HepG2 (cell line): ENCODE data around the gene LHPP. TPM values are rescaled to one million over a fixed set of nuclear protein-coding genes. Genes with fewer than 3 reads are reported as not detected.
A peak's percentile ranks its signal among the peaks of the same experiment; 100 is the strongest.

Source experiments
- CBX2 ChIP-seq, 2 experiments: fragments of 200-600 bp in 1 of 2; sonication (generic); formaldehyde crosslinking in 1 of 2; IDR thresholded peaks; 2 replicates each; pipeline versions ENCODE4 v1.7.0 to v1.8.1; 2018 to 2022; ENCODE audit warnings: low read depth in 2 of 2, low read length in 1 of 2, mild to moderate bottlenecking in 1 of 2, missing genetic modification reagents in 1 of 2
- DPF2 ChIP-seq: sonication (generic); formaldehyde crosslinking; IDR thresholded peaks from 2 replicates; pipeline ENCODE4 v1.4.0; 2020; ENCODE audit warnings: mild to moderate bottlenecking, low read depth, missing genetic modification reagents, borderline replicate concordance
- EEA1 ChIP-seq: sonication (generic); formaldehyde crosslinking; IDR thresholded peaks from 2 replicates; pipeline ENCODE4 v1.5.1; 2020; ENCODE audit warnings: mild to moderate bottlenecking, missing genetic modification reagents, borderline replicate concordance
- FOXK1 ChIP-seq: sonication (generic); formaldehyde crosslinking; IDR thresholded peaks from 2 replicates; pipeline ENCODE4 v1.4.0; 2020; ENCODE audit warnings: low read depth, missing genetic modification reagents, borderline replicate concordance
- GFI1 ChIP-seq: sonication (generic); formaldehyde crosslinking; IDR thresholded peaks from 2 replicates; pipeline ENCODE4 v1.5.0; 2020; ENCODE audit warnings: missing genetic modification reagents, mild to moderate bottlenecking, borderline replicate concordance
- ISX ChIP-seq: sonication (generic); formaldehyde crosslinking; conservative IDR thresholded peaks from 2 replicates; pipeline ENCODE4 v1.5.0; 2020; ENCODE audit warnings: missing genetic modification reagents
- MAFF ChIP-seq: IDR thresholded peaks from 2 replicates; pipeline ENCODE4 v1.6.1; 2011; ENCODE audit warnings: low read depth, low read length, improper control_type of control experiment
- MAX ChIP-seq: IDR thresholded peaks from 2 replicates; pipeline ENCODE4 v1.6.1; 2012; ENCODE audit warnings: inconsistent platforms
- NCOA1 ChIP-seq: sonication (generic); formaldehyde crosslinking; IDR thresholded peaks from 2 replicates; pipeline ENCODE4 v1.9.0; 2021; ENCODE audit warnings: missing genetic modification reagents
- NR1H2 ChIP-seq: sonication (generic); formaldehyde crosslinking; IDR thresholded peaks from 2 replicates; pipeline ENCODE4 v1.8.1; 2022; ENCODE audit warnings: low read depth, missing genetic modification reagents, borderline replicate concordance
- RCOR2 ChIP-seq: IDR thresholded peaks from 2 replicates; pipeline ENCODE4 v1.6.1; 2016; ENCODE audit warnings: missing biosample characterization, missing genetic modification reagents
- RFXANK ChIP-seq: IDR thresholded peaks from 2 replicates; pipeline ENCODE4 v1.6.1; 2016
- SMAD9 ChIP-seq: sonication (generic); formaldehyde crosslinking; IDR thresholded peaks from 2 replicates; pipeline ENCODE4 v1.5.1; 2020; ENCODE audit warnings: mild to moderate bottlenecking, missing genetic modification reagents
- SMARCC2 ChIP-seq: fragments of 450-650 bp; IDR thresholded peaks from 2 replicates; pipeline ENCODE4 v1.6.1; 2017; ENCODE audit warnings: antibody characterized with exemption, mild to moderate bottlenecking
- SP4 ChIP-seq: sonication (generic); formaldehyde crosslinking; IDR thresholded peaks from 2 replicates; pipeline ENCODE4 v1.8.1; 2023; ENCODE audit warnings: mild to moderate bottlenecking, missing genetic modification reagents
- STAG1 ChIP-seq: sonication (generic); formaldehyde crosslinking; IDR thresholded peaks from 2 replicates; pipeline ENCODE4 v1.4.0; 2020; ENCODE audit warnings: missing genetic modification reagents
- U2AF2 ChIP-seq: fragments of 200-400 bp; formaldehyde crosslinking; IDR thresholded peaks from 2 replicates; pipeline ENCODE4 v1.6.1; 2017; ENCODE audit warnings: low read depth, mild to moderate bottlenecking, low read length
- YY1 ChIP-seq: IDR thresholded peaks from 2 replicates; pipeline ENCODE4 v1.6.1; 2011; ENCODE audit warnings: low read length, low read depth, moderate library complexity, mild to moderate bottlenecking; ENCODE audit not compliant: insufficient read depth, insufficient replicate concordance
- ZEB1 ChIP-seq: IDR thresholded peaks from 2 replicates; pipeline ENCODE4 v1.6.1; 2012; ENCODE audit warnings: mild to moderate bottlenecking, low read depth, inconsistent platforms; ENCODE audit not compliant: insufficient replicate concordance
- ZFYVE20 ChIP-seq: sonication (generic); formaldehyde crosslinking; IDR thresholded peaks from 2 replicates; pipeline ENCODE4 v1.8.0; 2023; ENCODE audit warnings: low read depth, mild to moderate bottlenecking, moderate library complexity, missing genetic modification reagents, borderline replicate concordance
- ZNF101 ChIP-seq: sonication (generic); formaldehyde crosslinking; IDR thresholded peaks from 2 replicates; pipeline ENCODE4 v1.4.0; 2020; ENCODE audit warnings: mild to moderate bottlenecking, low read depth, missing genetic modification reagents, borderline replicate concordance
- ZNF550 ChIP-seq: sonication (generic); formaldehyde crosslinking; IDR thresholded peaks from 2 replicates; pipeline ENCODE4 v1.4.0; 2020; ENCODE audit warnings: mild to moderate bottlenecking, missing genetic modification reagents, borderline replicate concordance
- ZNF841 ChIP-seq: sonication (generic); formaldehyde crosslinking; IDR thresholded peaks from 2 replicates; pipeline ENCODE4 v1.8.1; 2023; ENCODE audit warnings: missing genetic modification reagents, borderline replicate concordance
- ZNF891 ChIP-seq: sonication (generic); formaldehyde crosslinking; IDR thresholded peaks from 2 replicates; pipeline ENCODE4 v1.5.0; 2020; ENCODE audit warnings: mild to moderate bottlenecking, missing genetic modification reagents
- polyA plus RNA-seq, 8 experiments: library from polyadenylated mRNA; depleted of rRNA in 3 of 8; stranded (reverse) in 7 of 8; unstranded in 1 of 8; fragments of >200 nt; fragmentation: Illumina TruSeq in 4 of 8; extraction: Trizol in 4 of 8; gene quantifications; 2 replicates each; pipeline versions ENCODE4 v1.2.1 to v1.2.3, GENCODE V29; 2011 to 2016; ENCODE audit warnings: low read depth in 4 of 8, missing spikeins in 1 of 8, mixed read lengths in 1 of 8; ENCODE audit not compliant: insufficient read depth in 1 of 8
- total RNA-seq, 5 experiments: library from RNA; depleted of rRNA; stranded (reverse); fragments of >200 nt; fragmentation: Illumina TruSeq; extraction: Trizol; gene quantifications; 2 replicates each; pipeline ENCODE4 v1.2.3, GENCODE V29; 2016; ENCODE audit warnings: low read depth in 1 of 5
- TF ChIP-seq, protein P1 (sequence below): sonication (generic); formaldehyde crosslinking; IDR thresholded peaks from 2 replicates; pipeline ENCODE4 v1.5.1; 2020; ENCODE audit warnings: mild to moderate bottlenecking, moderate library complexity, missing genetic modification reagents
- TF ChIP-seq, protein P2 (sequence below): sonication (generic); formaldehyde crosslinking; IDR thresholded peaks from 2 replicates; pipeline ENCODE4 v1.5.1; 2020; ENCODE audit warnings: missing genetic modification reagents, mild to moderate bottlenecking, borderline replicate concordance

The LHPP gene
- total and polyA plus RNA-seq, 2 of the 13 experiments (the other 11 are each of a cell fraction or from before 2014, with no cell fraction given), result 5.2 to 13.1 TPM

GRCh38 chr10:124470544-124471434, 9.2 kb downstream of the LHPP start (continued):
- TF ChIP-seq GFI1 (peak; percentile 96), ZNF891 (CRISPR knock-in tag) (no peak; the same call in 1 of the 2 replicates), MAX (peak; percentile 92), ZNF841 (CRISPR knock-in tag) (no peak), ISX (CRISPR knock-in tag) (no peak), YY1 (peak; percentile 12), ZNF550 (no peak), FOXK1 (CRISPR knock-in tag) (peak; percentile 87; the same call in 1 of the 2 replicates), U2AF2 (no peak), EEA1 (CRISPR knock-in tag) (no peak), CBX2 (IDR thresholded peaks at IDR 0.05; ENCODE audit: low read depth, low read length) (no peak), CBX2 (CRISPR knock-in tag; IDR thresholded peaks at IDR 0.05; ENCODE audit: low read depth) (no peak), DPF2 (CRISPR knock-in tag) (peak; percentile 96), RFXANK (CRISPR knock-in tag) (no peak), MAFF (no peak), NCOA1 (CRISPR knock-in tag) (0 out of 2 replicates have a peak, but pooled peaks have one; percentile 77), RCOR2 (CRISPR knock-in tag) (peak; percentile 84), SMAD9 (CRISPR knock-in tag) (no peak), SP4 (CRISPR knock-in tag) (peak; percentile 70), ZFYVE20 (CRISPR knock-in tag) (no peak), NR1H2 (no peak), ZEB1 (peak; percentile 88), SMARCC2 (no peak), STAG1 (peak; percentile 41), ZNF101 (CRISPR knock-in tag) (no peak)
- TF ChIP-seq, protein P1, sequence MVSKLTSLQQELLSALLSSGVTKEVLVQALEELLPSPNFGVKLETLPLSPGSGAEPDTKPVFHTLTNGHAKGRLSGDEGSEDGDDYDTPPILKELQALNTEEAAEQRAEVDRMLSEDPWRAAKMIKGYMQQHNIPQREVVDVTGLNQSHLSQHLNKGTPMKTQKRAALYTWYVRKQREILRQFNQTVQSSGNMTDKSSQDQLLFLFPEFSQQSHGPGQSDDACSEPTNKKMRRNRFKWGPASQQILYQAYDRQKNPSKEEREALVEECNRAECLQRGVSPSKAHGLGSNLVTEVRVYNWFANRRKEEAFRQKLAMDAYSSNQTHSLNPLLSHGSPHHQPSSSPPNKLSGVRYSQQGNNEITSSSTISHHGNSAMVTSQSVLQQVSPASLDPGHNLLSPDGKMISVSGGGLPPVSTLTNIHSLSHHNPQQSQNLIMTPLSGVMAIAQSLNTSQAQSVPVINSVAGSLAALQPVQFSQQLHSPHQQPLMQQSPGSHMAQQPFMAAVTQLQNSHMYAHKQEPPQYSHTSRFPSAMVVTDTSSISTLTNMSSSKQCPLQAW (CRISPR knock-in tag), result peak; percentile 89; the same call in 1 of the 2 replicates
- TF ChIP-seq, protein P2, sequence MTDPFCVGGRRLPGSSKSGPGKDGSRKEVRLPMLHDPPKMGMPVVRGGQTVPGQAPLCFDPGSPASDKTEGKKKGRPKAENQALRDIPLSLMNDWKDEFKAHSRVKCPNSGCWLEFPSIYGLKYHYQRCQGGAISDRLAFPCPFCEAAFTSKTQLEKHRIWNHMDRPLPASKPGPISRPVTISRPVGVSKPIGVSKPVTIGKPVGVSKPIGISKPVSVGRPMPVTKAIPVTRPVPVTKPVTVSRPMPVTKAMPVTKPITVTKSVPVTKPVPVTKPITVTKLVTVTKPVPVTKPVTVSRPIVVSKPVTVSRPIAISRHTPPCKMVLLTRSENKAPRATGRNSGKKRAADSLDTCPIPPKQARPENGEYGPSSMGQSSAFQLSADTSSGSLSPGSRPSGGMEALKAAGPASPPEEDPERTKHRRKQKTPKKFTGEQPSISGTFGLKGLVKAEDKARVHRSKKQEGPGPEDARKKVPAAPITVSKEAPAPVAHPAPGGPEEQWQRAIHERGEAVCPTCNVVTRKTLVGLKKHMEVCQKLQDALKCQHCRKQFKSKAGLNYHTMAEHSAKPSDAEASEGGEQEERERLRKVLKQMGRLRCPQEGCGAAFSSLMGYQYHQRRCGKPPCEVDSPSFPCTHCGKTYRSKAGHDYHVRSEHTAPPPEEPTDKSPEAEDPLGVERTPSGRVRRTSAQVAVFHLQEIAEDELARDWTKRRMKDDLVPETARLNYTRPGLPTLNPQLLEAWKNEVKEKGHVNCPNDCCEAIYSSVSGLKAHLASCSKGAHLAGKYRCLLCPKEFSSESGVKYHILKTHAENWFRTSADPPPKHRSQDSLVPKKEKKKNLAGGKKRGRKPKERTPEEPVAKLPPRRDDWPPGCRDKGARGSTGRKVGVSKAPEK (CRISPR knock-in tag), result no peak
